Endothelial cell of umbilical vein (primary cell): Measurements from ENCODE around the gene NRXN3. TPM values are rescaled to one million over a fixed set of nuclear protein-coding genes. Genes with fewer than 3 reads are reported as not detected.

Experiments used
- BruUV-seq: library from RNA; stranded (reverse); fragments of 400-500 nt; replicated peaks from 2 replicates; lab custom pipeline; 2021; lab: Mats Ljungman, UMichigan
- CTCF ChIA-PET: fragments of 300-600, 350-600 bp; sonication (Branson Sonifier 250); formaldehyde crosslinking; loops from one replicate; lab custom pipeline; 2021; ENCODE audit warnings: antibody characterized with exemption, inconsistent platforms; lab: Charles Lee
- POLR2A ChIA-PET: fragments of 300-600, 350-600 bp; sonication (Branson Sonifier 250); formaldehyde crosslinking; loops from one replicate; lab custom pipeline; 2021; ENCODE audit warnings: antibody characterized with exemption, inconsistent platforms; lab: Charles Lee
- DNase-seq: peaks from one replicate; pipeline ENCODE4 v3.0.0-alpha.2; 2011; ENCODE audit warnings: low read depth, low spot score
- FAIRE-seq: peaks from 2 replicates; lab custom pipeline; 2011; peaks lifted over from hg19 to GRCh38; lab: Jason Lieb, UNC
- H2AFZ ChIP-seq: 2 replicates; pipeline ENCODE4 v1.6.0; 2012; ENCODE audit warnings: low read depth, low read length, control low read depth, inconsistent platforms
- H3K27ac ChIP-seq: 2 replicates; pipeline ENCODE4 v1.5.1; 2011; ENCODE audit warnings: low read depth, mild to moderate bottlenecking, control low read depth, low read length, moderate library complexity; ENCODE audit not compliant: insufficient read depth
- H3K27me3 ChIP-seq, 2 experiments: 2 replicates each; pipeline versions ENCODE4 v1.6.0 to v1.6.1; 2011; ENCODE audit warnings: low read length in 2 of 2, mixed read lengths in 1 of 2; ENCODE audit not compliant: control insufficient read depth in 2 of 2, insufficient read depth in 2 of 2
- H3K36me3 ChIP-seq, 2 experiments: 2 replicates in 1 of 2; 3 replicates in 1 of 2; pipeline ENCODE4 v1.5.1; 2011; ENCODE audit warnings: low read length in 2 of 2, mild to moderate bottlenecking in 1 of 2, moderate library complexity in 1 of 2; ENCODE audit not compliant: control insufficient read depth in 2 of 2, insufficient read depth in 2 of 2; ENCODE audit errors: extremely low read depth in 1 of 2
- H3K4me1 ChIP-seq: 3 replicates; pipeline ENCODE4 v1.5.1; 2011; ENCODE audit warnings: mild to moderate bottlenecking, low read length; ENCODE audit not compliant: control insufficient read depth, insufficient read depth; ENCODE audit errors: extremely low read depth
- H3K4me2 ChIP-seq: 2 replicates; pipeline ENCODE4 v1.6.1; 2011; ENCODE audit warnings: low read length, control low read depth, mixed read lengths; ENCODE audit not compliant: insufficient read depth
- H3K4me3 ChIP-seq, 3 experiments: fragments of 200-600 bp in 1 of 3; sonication (generic), shearing (Covaris generic) in 1 of 3; replicated peaks in 1 of 3; 2 replicates each; pipeline ENCODE4 v1.5.1; 2011 to 2016; ENCODE audit warnings: control low read depth in 3 of 3, low read length in 3 of 3, mild to moderate bottlenecking in 2 of 3, inconsistent platforms in 1 of 3, low read depth in 1 of 3, moderate library complexity in 1 of 3; ENCODE audit not compliant: insufficient read depth in 1 of 3
- H3K79me2 ChIP-seq: 2 replicates; pipeline ENCODE4 v1.6.0; 2012; ENCODE audit warnings: low read length, inconsistent platforms; ENCODE audit not compliant: control insufficient read depth, insufficient read depth
- H3K9ac ChIP-seq: replicated peaks from 2 replicates; pipeline ENCODE3; 2011; ENCODE audit warnings: low read length, control low read depth; ENCODE audit not compliant: insufficient read depth; ENCODE audit errors: extremely low read depth
- H3K9me1 ChIP-seq: replicated peaks from 3 replicates; pipeline ENCODE4 v1.6.0; 2011; ENCODE audit warnings: mild to moderate bottlenecking, low read length; ENCODE audit not compliant: control insufficient read depth, insufficient read depth; ENCODE audit errors: extremely low read depth
- H3K9me3 ChIP-seq: replicated peaks from 2 replicates; pipeline ENCODE4 v1.5.1; 2012; ENCODE audit warnings: low read length, inconsistent platforms; ENCODE audit not compliant: control insufficient read depth, insufficient read depth
- H4K20me1 ChIP-seq: replicated peaks from 2 replicates; pipeline ENCODE3; 2011; ENCODE audit warnings: mild to moderate bottlenecking, low read length; ENCODE audit not compliant: control insufficient read depth, insufficient read depth; ENCODE audit errors: extremely low read depth
- EZH2 ChIP-seq: IDR thresholded peaks from 2 replicates; pipeline ENCODE4 v1.6.1; 2012; ENCODE audit warnings: borderline replicate concordance, low read depth, mild to moderate bottlenecking, moderate library complexity, low read length, inconsistent platforms; ENCODE audit not compliant: severe bottlenecking
- JUN ChIP-seq: IDR thresholded peaks from 2 replicates; pipeline ENCODE4 v1.6.1; 2011; ENCODE audit warnings: borderline replicate concordance, low read depth; ENCODE audit not compliant: insufficient read length, insufficient read depth
- MAX ChIP-seq: IDR thresholded peaks from 2 replicates; pipeline ENCODE4 v1.6.1; 2011; ENCODE audit not compliant: insufficient read depth, insufficient read length
- POLR2A ChIP-seq: IDR thresholded peaks from 2 replicates; pipeline ENCODE4 v1.6.1; 2012; ENCODE audit warnings: low read depth, mild to moderate bottlenecking, control low read depth, low read length
- POLR2AphosphoS5 ChIP-seq: IDR thresholded peaks from 2 replicates; pipeline ENCODE4 v1.6.1; 2012; ENCODE audit warnings: low read depth, mild to moderate bottlenecking, control low read depth, low read length, moderate library complexity; ENCODE audit not compliant: insufficient read depth
- dilution Hi-C: fragments of 300-500 bp; cut with MboI; formaldehyde crosslinking; loops from one replicate; pipeline ENCODE4 v1.15.0; 2019; ENCODE audit warnings: low sequenced_read_pairs; ENCODE audit not compliant: extremely low pct_ligation_motif_present
- intact Hi-C: fragments of 100-400 bp; cut with micrococcal nuclease; formaldehyde crosslinking; loops from one replicate; pipeline ENCODE4 v1.10.0; 2022
- polyA plus RNA-seq, 4 experiments: library from polyadenylated mRNA; depleted of rRNA in 3 of 4; stranded (reverse) in 3 of 4; unstranded in 1 of 4; fragments of >200 nt; gene quantifications; 2 replicates each; pipeline versions ENCODE4 v1.2.1 to v1.2.3, GENCODE V29; 2011 to 2012; ENCODE audit warnings: missing spikeins in 1 of 4
- total RNA-seq: library from RNA; stranded (reverse); gene quantifications from 2 replicates; pipeline ENCODE4 v1.2.3, GENCODE V29; 2021
- TF ChIP-seq, protein P1 (sequence below), 2 donors: IDR thresholded peaks; 1 replicate in 1 of 2; 2 replicates in 1 of 2; pipeline ENCODE4 v1.5.1; 2011; ENCODE audit warnings: low read length in 2 of 2, mild to moderate bottlenecking in 2 of 2, moderate library complexity in 2 of 2, control low read depth in 1 of 2, inconsistent platforms in 1 of 2, low read depth in 1 of 2; ENCODE audit not compliant: insufficient read depth in 1 of 2; ENCODE audit errors: extremely low read depth in 1 of 2

NRXN3 gene
- total and polyA plus RNA-seq, 2 donors (not counting 3 experiments of a cell fraction or from before 2014, with no cell fraction given): 0.72 to 4.2 TPM

GRCh38 chr14:78612666-78613065 is 442.5 kb downstream of the NRXN3 start:
- Histone ChIP-seq H3K9me1 (no peaks in the 10 kb centered on the region), H2AFZ (no peak overlapping the region), H3K4me2 (no peak overlapping the region), H3K9me3 (no peaks in the 10 kb centered on the region), H3K27ac (no peak overlapping the region), H3K4me3 (no peak overlapping the region), H3K79me2 (no peaks in the 10 kb centered on the region), H3K27me3 (no peaks in the 10 kb centered on the region), H3K9ac (no peak overlapping the region), H3K36me3 (no peaks in the 10 kb centered on the region), H4K20me1 (no peaks in the 10 kb centered on the region), H3K4me1 (no peaks in the 10 kb centered on the region)
- DNase-seq (no peak), FAIRE-seq (no peak)
- ChIA-PET POLR2A (no interaction called here), CTCF (interaction anchor here (0.9 kb wide), 1 partner anchor 46 kb away, joined by 3 read pairs; no protein-coding TSS in a partner anchor)
- intact Hi-C loops (no loop called here), dilution Hi-C loops (no loop called here)
- TF ChIP-seq POLR2AphosphoS5: no peak
- no peak for TF ChIP-seq EZH2
- TF ChIP-seq, protein P1, sequence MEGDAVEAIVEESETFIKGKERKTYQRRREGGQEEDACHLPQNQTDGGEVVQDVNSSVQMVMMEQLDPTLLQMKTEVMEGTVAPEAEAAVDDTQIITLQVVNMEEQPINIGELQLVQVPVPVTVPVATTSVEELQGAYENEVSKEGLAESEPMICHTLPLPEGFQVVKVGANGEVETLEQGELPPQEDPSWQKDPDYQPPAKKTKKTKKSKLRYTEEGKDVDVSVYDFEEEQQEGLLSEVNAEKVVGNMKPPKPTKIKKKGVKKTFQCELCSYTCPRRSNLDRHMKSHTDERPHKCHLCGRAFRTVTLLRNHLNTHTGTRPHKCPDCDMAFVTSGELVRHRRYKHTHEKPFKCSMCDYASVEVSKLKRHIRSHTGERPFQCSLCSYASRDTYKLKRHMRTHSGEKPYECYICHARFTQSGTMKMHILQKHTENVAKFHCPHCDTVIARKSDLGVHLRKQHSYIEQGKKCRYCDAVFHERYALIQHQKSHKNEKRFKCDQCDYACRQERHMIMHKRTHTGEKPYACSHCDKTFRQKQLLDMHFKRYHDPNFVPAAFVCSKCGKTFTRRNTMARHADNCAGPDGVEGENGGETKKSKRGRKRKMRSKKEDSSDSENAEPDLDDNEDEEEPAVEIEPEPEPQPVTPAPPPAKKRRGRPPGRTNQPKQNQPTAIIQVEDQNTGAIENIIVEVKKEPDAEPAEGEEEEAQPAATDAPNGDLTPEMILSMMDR (IDR thresholded peaks at IDR 0.05; ENCODE audit: extremely low read depth in 1 of 2, insufficient read depth in 1 of 2, low read depth in 1 of 2, low read length in 2 of 2): no peak
- no peak for TF ChIP-seq MAX
- BruUV-seq: no TSS peak

DNA sequence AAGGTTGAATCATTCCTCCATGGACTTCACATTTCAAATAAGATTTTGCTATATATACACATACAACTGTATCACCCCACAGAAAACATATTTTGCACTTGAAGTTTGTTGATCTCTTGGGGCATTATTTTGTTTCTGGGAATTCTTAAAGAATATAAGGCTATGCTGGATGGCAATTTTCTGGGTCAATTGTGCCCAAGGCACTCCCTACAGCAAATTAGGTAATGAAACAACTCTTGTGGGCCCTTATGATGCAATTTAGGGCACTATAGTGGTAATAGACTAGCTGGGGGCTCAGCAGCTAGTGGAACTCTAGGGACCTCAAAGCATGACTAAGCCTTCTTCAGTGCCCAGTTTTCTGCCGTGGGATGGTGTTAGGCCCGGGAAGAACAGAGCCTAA is 444.4 kb downstream of the NRXN3 start:
- CTCF ChIA-PET: interaction anchor here (1.2 kb wide), 1 partner anchor 17 kb away, joined by 7 read pairs; no protein-coding TSS in a partner anchor
- no TSS peak for BruUV-seq

More for the DNA sequence above, 444.4 kb downstream of the NRXN3 start:
- no peak for FAIRE-seq
- DNase-seq: no peak
- intact Hi-C loops: no loop called here
- Histone ChIP-seq H3K27me3 (no peaks in the 10 kb centered on the region), H3K27ac (no peak overlapping the region), H2AFZ (no peak overlapping the region), H3K79me2 (no peaks in the 10 kb centered on the region), H3K9me3 (no peaks in the 10 kb centered on the region), H4K20me1 (no peaks in the 10 kb centered on the region), H3K9me1 (no peaks in the 10 kb centered on the region), H3K4me2 (no peak overlapping the region), H3K36me3 (no peaks in the 10 kb centered on the region), H3K9ac (no peak overlapping the region), H3K4me1 (no peaks in the 10 kb centered on the region), H3K4me3 (no peak overlapping the region)
- POLR2A ChIA-PET: interaction anchor here (0.7 kb wide), 1 partner anchor 789 kb away, joined by 3 read pairs; no protein-coding TSS in a partner anchor
- TF ChIP-seq JUN: no peak
- TF ChIP-seq, protein P1 (IDR thresholded peaks at IDR 0.05; ENCODE audit: extremely low read depth in 1 of 2, insufficient read depth in 1 of 2, low read depth in 1 of 2, low read length in 2 of 2): no peak
- TF ChIP-seq POLR2A: no peak
- dilution Hi-C loops: no loop called here
